Esophagus squamous epithelium (tissue), 4 donors: ENCODE data around the gene CARD11.

Experiments used
- POLR2A ChIP-seq, 4 donors: fragments of 450-650 bp; IDR thresholded peaks; one replicate each; pipeline ENCODE4 v1.6.1; 2017; ENCODE audit warnings: antibody characterized with exemption in 4 of 4, mild to moderate bottlenecking in 4 of 4, moderate library complexity in 3 of 4
- TF ChIP-seq, protein P1 (sequence below), 6 experiments: fragments of 450-650 bp in 4 of 6; fragments of 200-600 bp in 2 of 6; sonication (generic) in 2 of 6; IDR thresholded peaks; one replicate each; pipeline ENCODE4 v1.5.1; 2016 to 2019; ENCODE audit warnings: antibody characterized with exemption in 6 of 6, mild to moderate bottlenecking in 4 of 6, moderate library complexity in 4 of 6

DNA sequence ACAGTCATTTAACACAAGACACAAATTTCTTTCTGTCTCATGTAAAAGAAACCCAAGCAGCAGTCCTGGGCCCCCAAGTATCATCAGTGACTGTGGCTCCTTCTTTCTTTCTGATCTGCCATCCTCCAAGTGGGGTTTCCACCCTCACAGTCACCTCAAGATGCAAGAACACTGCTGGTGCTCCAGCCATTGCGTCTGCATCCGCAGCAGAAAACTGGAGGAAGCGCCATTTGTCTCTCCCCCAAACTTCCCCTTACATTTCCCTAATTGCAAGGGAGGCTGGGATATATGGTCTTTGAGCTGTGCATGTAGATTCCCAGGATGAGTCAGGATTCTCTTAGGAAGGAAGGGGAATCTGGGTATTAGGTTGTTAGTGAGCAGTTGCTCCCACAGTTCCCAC lies 138.6 kb downstream of the CARD11 start:
- TF ChIP-seq, protein P1, sequence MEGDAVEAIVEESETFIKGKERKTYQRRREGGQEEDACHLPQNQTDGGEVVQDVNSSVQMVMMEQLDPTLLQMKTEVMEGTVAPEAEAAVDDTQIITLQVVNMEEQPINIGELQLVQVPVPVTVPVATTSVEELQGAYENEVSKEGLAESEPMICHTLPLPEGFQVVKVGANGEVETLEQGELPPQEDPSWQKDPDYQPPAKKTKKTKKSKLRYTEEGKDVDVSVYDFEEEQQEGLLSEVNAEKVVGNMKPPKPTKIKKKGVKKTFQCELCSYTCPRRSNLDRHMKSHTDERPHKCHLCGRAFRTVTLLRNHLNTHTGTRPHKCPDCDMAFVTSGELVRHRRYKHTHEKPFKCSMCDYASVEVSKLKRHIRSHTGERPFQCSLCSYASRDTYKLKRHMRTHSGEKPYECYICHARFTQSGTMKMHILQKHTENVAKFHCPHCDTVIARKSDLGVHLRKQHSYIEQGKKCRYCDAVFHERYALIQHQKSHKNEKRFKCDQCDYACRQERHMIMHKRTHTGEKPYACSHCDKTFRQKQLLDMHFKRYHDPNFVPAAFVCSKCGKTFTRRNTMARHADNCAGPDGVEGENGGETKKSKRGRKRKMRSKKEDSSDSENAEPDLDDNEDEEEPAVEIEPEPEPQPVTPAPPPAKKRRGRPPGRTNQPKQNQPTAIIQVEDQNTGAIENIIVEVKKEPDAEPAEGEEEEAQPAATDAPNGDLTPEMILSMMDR (IDR thresholded peaks at IDR 0.05), result no peak
- TF ChIP-seq POLR2A (IDR thresholded peaks at IDR 0.05), result no peak
